ENCODE results near the gene USH1C. TPM values are rescaled to one million over a fixed set of nuclear protein-coding genes. Genes with fewer than 3 reads are reported as not detected.

The USH1C gene
- total RNA-seq, 4 donors from 2014 or later = 110 to 1,022 (median 157) TPM

DNA sequence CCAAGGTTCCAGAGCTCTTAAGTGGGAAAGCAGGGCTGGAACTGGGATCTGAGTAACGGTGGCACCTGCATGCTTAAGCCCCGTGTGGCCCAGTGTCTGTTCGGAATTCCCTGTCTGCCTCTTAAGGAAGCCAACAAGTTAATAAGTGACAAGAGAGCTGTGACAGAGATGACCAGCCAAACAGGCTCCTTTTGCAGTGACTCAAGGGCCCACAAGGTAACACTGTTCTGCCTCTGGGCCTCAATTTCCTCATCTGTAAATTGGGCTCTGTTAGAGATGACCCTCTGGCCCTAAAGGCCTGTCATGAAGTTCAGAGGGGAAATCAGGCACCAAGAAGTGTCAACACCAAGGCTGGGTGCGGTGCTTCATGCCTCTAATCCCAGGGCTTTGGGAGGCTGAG, 18.6 kb downstream of the USH1C start:
- no peaks in the 10 kb centered on the region for H3K9me3 ChIP-seq
- H3K4me3 ChIP-seq = no peak overlapping the region
- no peaks in the 10 kb centered on the region for H3K4me1 ChIP-seq
- 68% methylated on average over 4 of the region's 4 CpGs; no CpG with 5 or more reads in 1 of the 2 donors for WGBS, 2 donors (ENCODE audit: low coverage in 1 of 2)
- intact Hi-C loops (cut with DNase I; ENCODE audit: low total_unique reads) (no loop called here), in situ Hi-C loops (cut with MboI; ENCODE audit: low pct_ligation_motif_present in 1 of 4, low pct_unique_long_range_greater_than_20kb in 1 of 4, low sequenced_read_pairs in 3 of 4) (loop anchor here in 1 of 4 donors (10.0 kb wide), 1 partner anchor 291 kb away; no protein-coding TSS in a partner anchor)
- TF ChIP-seq, protein P1, sequence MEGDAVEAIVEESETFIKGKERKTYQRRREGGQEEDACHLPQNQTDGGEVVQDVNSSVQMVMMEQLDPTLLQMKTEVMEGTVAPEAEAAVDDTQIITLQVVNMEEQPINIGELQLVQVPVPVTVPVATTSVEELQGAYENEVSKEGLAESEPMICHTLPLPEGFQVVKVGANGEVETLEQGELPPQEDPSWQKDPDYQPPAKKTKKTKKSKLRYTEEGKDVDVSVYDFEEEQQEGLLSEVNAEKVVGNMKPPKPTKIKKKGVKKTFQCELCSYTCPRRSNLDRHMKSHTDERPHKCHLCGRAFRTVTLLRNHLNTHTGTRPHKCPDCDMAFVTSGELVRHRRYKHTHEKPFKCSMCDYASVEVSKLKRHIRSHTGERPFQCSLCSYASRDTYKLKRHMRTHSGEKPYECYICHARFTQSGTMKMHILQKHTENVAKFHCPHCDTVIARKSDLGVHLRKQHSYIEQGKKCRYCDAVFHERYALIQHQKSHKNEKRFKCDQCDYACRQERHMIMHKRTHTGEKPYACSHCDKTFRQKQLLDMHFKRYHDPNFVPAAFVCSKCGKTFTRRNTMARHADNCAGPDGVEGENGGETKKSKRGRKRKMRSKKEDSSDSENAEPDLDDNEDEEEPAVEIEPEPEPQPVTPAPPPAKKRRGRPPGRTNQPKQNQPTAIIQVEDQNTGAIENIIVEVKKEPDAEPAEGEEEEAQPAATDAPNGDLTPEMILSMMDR (IDR thresholded peaks at IDR 0.05) = no peak
- TF ChIP-seq POLR2A (IDR thresholded peaks at IDR 0.05) (no peak), EP300 (IDR thresholded peaks at IDR 0.05; ENCODE audit: low read depth) (no peak), POLR2AphosphoS5 (IDR thresholded peaks at IDR 0.05) (no peak)
- no peak for DNase-seq
- H3K36me3 ChIP-seq = peaks cover 0 to 7% (median 0%) of the 10 kb centered on the region in 4 donors
- no peak overlapping the region for H3K27ac ChIP-seq
- H3K27me3 ChIP-seq = no peaks in the 10 kb centered on the region

GRCh38 chr11:17524221-17524620, 20.0 kb downstream of the USH1C start:
- no peak for DNase-seq
- 80 to 91% methylated on average over 2 to 9 of the region's 9 CpGs for WGBS, 2 donors (ENCODE audit: low coverage in 1 of 2)
- no peak overlapping the region for H3K4me3 ChIP-seq
- H3K4me1 ChIP-seq = no peaks in the 10 kb centered on the region
- no peaks in the 10 kb centered on the region for H3K9me3 ChIP-seq
- no peak overlapping the region for H3K27ac ChIP-seq
- TF ChIP-seq EP300 (IDR thresholded peaks at IDR 0.05; ENCODE audit: low read depth) (no peak), POLR2A (IDR thresholded peaks at IDR 0.05) (no peak), POLR2AphosphoS5 (IDR thresholded peaks at IDR 0.05) (no peak)
- TF ChIP-seq, protein P1 (IDR thresholded peaks at IDR 0.05) = no peak
- peaks cover 0 to 7% (median 0%) of the 10 kb centered on the region in 4 donors for H3K36me3 ChIP-seq
- no peaks in the 10 kb centered on the region for H3K27me3 ChIP-seq
- in situ Hi-C loops (cut with MboI; ENCODE audit: low pct_ligation_motif_present in 1 of 4, low pct_unique_long_range_greater_than_20kb in 1 of 4, low sequenced_read_pairs in 3 of 4) = loop anchor here in 3 of 4 donors (10.0 to 25.0 kb wide), 2 partner anchors 287 to 289 kb away; no protein-coding TSS in a partner anchor
- intact Hi-C loops (cut with DNase I; ENCODE audit: low total_unique reads) = no loop called here

DNA sequence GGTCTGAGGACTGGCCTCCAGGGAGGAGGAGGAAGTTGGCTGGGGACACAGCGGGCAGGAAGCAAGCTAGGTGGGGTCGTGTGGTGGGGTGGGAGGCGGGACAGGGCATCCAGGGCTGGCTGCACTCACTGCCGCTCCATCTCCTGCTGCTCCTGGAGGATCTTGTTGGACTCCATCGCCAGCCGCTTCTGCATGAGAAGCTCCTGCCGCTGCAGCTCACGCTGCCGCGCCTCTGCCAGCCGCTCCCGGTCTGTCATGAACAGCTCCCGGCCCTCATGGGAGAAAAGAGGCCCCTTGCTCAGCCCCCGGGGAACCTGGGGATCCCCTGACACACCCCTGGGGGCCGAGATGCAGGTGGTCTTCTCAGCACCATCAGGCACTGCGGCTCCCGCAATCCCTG, 21.6 kb downstream of the USH1C start:
- Histone ChIP-seq H3K4me1 (no peaks in the 10 kb centered on the region), H3K36me3 (peaks cover 0 to 7% (median 0%) of the 10 kb centered on the region in 4 donors), H3K9me3 (no peaks in the 10 kb centered on the region), H3K27me3 (no peaks in the 10 kb centered on the region), H3K4me3 (no peak overlapping the region), H3K27ac (no peak overlapping the region)
- no peak for TF ChIP-seq POLR2AphosphoS5 (IDR thresholded peaks at IDR 0.05)
- no peak for TF ChIP-seq EP300 (IDR thresholded peaks at IDR 0.05; ENCODE audit: low read depth)
- no peak for TF ChIP-seq POLR2A (IDR thresholded peaks at IDR 0.05)
- TF ChIP-seq, protein P1 (IDR thresholded peaks at IDR 0.05) = no peak
- DNase-seq = no peak
- 82% methylated on average over 17 of the region's 17 CpGs; no CpG with 5 or more reads in 1 of the 2 donors for WGBS, 2 donors (ENCODE audit: low coverage in 1 of 2)
- intact Hi-C loops (cut with DNase I; ENCODE audit: low total_unique reads) = no loop called here
- in situ Hi-C loops (cut with MboI; ENCODE audit: low pct_ligation_motif_present in 1 of 4, low pct_unique_long_range_greater_than_20kb in 1 of 4, low sequenced_read_pairs in 3 of 4) = loop anchor here in 3 of 4 donors (10.0 to 25.0 kb wide), 2 partner anchors 285 to 288 kb away; no protein-coding TSS in a partner anchor

- Histone ChIP-seq H3K36me3 (peaks cover 0 to 7% (median 0%) of the 10 kb centered on the region in 4 donors), H3K27me3 (no peaks in the 10 kb centered on the region)
- 88 to 91% methylated on average over 8 to 11 of the region's 11 CpGs for WGBS, 2 donors (ENCODE audit: low coverage in 1 of 2)
These were observed 22.9 kb downstream of the USH1C start for GRCh38 chr11:17521106-17521900.

More at GRCh38 chr11:17521106-17521900, 22.9 kb downstream of the USH1C start:
- intact Hi-C loops (cut with DNase I; ENCODE audit: low total_unique reads) (no loop called here), in situ Hi-C loops (cut with MboI; ENCODE audit: low pct_ligation_motif_present in 1 of 4, low pct_unique_long_range_greater_than_20kb in 1 of 4, low sequenced_read_pairs in 3 of 4) (loop anchor here in 3 of 4 donors (10.0 to 25.0 kb wide), 2 partner anchors 284 to 287 kb away; no protein-coding TSS in a partner anchor)
- no peaks in the 10 kb centered on the region for H3K4me1 ChIP-seq
- no peak overlapping the region for H3K4me3 ChIP-seq
- H3K27ac ChIP-seq = no peak overlapping the region
- no peak for DNase-seq
- H3K9me3 ChIP-seq = no peaks in the 10 kb centered on the region
- TF ChIP-seq POLR2A (IDR thresholded peaks at IDR 0.05) (no peak), EP300 (IDR thresholded peaks at IDR 0.05; ENCODE audit: low read depth) (no peak), POLR2AphosphoS5 (IDR thresholded peaks at IDR 0.05) (no peak)
- TF ChIP-seq, protein P1 (IDR thresholded peaks at IDR 0.05) = no peak
